OCI-LY3 (cell line): ENCODE measurements around the gene LSM3.

Experiments used
- CTCF ChIP-seq: fragments of 200-600, 300-600 bp; sonication (generic); IDR thresholded peaks from 2 replicates; pipeline ENCODE4 v1.5.1; 2014; ENCODE audit warnings: antibody characterized with exemption, low read length, low read depth
- EZH2phosphoT487 ChIP-seq: fragments of 200-600 bp; shearing (Covaris generic); IDR thresholded peaks from 2 replicates; pipeline ENCODE4 v1.6.1; 2018; ENCODE audit warnings: antibody characterized with exemption, mixed run types, low read depth

- no peak for TF ChIP-seq CTCF
- no peak for TF ChIP-seq EZH2phosphoT487
Observed at GRCh38 chr3:14231145-14231990, 52.8 kb downstream of the LSM3 start.
